ENCODE measurements around the gene BRCA1.

BRCA1 gene

DNA sequence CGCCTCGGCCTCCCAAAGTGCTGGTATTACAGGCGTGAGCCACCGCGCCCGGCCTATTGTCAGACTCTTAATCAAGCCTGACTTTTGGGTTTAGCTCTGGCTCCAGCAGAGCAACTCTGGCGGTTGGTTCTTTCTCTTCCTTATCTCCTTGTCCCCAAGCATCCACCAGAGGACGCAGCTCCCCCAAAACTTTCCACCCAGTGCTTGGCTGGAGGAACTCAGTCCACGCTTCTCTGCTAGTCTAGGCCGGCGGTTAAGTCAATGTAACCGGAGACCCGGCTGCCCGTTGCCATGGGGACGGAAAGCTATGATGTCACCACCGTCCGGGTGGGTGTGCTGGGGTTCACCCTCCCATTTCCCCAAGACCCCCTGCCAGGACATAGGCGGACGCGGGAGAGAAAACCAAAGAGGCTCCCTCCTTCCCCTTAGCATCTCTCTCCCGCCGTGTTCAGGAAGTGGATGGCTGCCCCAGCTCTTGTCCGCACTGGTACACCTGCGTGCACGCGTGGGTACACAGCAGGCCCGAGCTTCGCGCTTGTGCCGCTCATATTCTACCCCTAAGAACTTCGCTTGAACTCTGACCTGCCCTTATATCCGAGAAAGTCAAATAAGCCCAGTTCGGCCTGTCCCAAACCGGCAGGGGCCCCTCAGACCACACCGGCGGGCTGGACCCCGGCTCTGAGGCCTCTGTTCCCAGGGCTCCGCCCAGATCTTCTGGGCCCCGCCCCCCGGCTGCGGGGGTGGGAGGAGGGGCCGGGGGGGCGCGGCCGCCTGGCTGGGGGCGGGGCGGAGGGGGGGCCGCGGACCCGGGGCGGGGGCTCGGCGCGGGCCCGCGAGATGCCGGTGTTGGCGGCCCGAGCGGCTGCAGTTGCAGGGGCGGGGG, 100.5 kb downstream of the BRCA1 start, which contains the start of gene RND2:
Gene RND2, plus strand, starts transcription at position 825 of the 883 bp plus-strand sequence. CDS start 117 bp downstream, outside the sequence.
- peak; percentile 97 for DNase-seq (ENCODE audit: low spot score)

- DNase-seq (ENCODE audit: low spot score), result peak; percentile 89
These were observed 103.2 kb downstream of the BRCA1 start, which contains the start of gene VAT1 for GRCh38 chr17:43021741-43022512. Gene VAT1 (minus strand): TSS chr17:43022385. CDS start chr17:43022322, 63 bp downstream.

- DNase-seq (ENCODE audit: low spot score), result peak; percentile 91
These were observed 104.1 kb downstream of the BRCA1 start for GRCh38 chr17:43020789-43021740.

DNA sequence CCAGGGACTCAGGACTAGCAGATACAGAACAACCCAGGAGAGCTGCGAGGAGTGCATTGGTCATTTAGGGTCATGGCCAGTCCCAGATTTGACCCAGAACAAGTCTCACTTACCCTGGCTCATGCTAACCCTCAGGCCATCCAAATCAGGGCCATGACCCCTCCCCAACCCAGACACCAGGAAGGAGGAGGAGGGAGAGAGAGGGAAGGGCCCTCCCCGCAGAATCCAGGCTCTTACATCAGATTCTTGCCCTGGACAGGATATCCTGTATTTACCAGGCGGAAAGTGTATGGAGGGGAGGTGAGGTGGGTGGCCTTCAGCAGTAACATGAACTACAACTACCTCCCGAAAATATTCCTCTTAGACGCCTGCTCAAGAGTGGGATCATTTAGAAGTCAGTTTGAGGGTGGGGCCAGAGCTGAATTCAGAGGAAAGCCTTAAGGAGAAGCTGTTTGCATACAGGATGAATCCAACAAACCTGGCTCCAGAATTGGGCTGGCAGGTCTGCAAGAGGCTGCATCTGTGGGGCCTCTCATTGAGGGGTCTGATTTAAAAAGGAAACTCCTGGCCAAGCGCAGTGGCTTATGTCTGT, 105.0 kb downstream of the BRCA1 start:
- DNase-seq (ENCODE audit: low spot score), result no peak

DNA sequence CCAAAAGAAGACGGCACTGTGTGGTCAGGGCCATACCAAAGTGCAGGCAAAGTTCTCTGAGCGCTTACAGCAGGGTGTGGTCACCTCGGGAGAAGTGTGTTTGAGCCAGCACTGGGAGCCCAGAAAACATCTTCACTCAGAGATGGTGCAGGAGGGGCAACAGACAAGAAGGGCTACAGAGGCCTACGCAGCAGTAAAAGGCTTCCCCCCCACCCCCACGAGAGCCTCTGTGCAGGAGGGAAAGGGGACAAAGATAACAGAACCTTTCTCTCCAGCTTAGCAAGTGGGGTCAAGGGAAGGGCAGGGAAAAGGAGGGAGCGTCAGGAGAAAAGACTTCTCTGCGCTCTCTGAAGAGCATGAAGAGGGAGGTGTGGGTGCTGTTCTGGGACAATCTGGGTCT, 105.7 kb downstream of the BRCA1 start:
- DNase-seq (ENCODE audit: low spot score), result peak; percentile 41

DNA sequence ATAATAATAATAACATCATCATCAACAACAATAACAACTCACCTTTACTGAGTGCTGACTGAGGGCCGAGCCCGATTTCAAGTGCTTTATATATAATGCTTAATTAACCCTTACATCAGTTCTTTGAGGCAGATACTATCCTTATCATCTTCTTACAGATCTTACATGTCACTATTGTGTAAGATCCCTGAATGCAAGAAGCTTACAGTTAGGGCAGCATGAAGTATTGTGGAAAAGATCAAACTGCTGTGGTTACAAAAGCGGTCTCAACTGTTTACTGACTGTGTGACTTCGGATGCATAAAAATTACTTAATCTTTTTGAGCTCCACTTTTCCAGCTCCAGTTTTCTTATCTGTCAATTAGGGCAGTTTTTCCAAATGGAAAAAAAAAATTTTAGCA, 106.2 kb downstream of the BRCA1 start:
- DNase-seq (ENCODE audit: low spot score), result no peak

- no peak for DNase-seq (ENCODE audit: low spot score)
These were observed 106.9 kb downstream of the BRCA1 start for GRCh38 chr17:43018008-43018853.

GRCh38 chr17:43016216-43016615, 108.9 kb downstream of the BRCA1 start:
- DNase-seq (ENCODE audit: low spot score), result no peak

GRCh38 chr17:43015579-43015978, 109.6 kb downstream of the BRCA1 start:
- DNase-seq (ENCODE audit: low spot score), result no peak

- no peak for DNase-seq (ENCODE audit: low spot score)
These were observed 110.3 kb downstream of the BRCA1 start for GRCh38 chr17:43014649-43015542.

DNA sequence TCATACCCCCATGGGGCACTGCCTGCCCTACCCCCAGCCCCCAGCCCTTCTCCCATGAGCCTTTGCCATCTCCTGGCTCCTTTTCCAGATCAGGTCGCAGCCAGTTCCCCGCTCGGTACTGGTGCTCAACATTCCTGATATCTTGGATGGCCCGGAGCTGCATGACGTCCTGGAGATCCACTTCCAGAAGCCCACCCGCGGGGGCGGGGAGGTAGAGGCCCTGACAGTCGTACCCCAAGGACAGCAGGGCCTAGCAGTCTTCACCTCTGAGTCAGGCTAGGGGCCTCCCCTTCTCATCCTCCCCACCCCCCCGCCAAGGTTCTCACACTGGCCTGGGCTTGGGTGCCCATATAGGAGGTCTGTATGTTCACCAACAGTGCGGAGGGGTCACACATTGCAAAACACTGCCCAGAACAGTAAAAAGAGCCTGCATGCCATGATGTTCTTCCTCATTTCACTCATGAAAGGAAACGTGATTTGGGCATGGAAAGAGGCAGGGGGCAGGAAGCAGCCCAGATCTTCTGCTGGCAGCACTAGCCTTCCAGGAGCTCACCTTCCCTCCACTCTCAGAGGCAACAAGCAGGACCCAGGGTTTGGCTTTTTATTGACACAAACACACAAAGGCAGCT, 111.0 kb downstream of the BRCA1 start:
- DNase-seq (ENCODE audit: low spot score), result no peak

DNA sequence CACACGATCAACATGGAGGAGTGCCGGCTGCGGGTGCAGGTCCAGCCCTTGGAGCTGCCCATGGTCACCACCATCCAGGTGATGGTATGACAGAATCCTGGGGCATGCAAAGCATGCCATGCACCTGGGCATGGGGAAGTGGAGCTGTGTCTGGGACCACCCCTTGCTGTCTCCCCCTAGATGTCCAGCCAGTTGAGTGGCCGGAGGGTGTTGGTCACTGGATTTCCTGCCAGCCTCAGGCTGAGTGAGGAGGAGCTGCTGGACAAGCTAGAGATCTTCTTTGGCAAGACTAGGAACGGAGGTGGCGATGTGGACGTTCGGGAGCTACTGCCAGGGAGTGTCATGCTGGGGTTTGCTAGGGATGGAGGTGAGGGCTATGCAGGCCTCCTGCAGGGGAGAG, 111.9 kb downstream of the BRCA1 start:
- DNase-seq (ENCODE audit: low spot score), result no peak

DNA sequence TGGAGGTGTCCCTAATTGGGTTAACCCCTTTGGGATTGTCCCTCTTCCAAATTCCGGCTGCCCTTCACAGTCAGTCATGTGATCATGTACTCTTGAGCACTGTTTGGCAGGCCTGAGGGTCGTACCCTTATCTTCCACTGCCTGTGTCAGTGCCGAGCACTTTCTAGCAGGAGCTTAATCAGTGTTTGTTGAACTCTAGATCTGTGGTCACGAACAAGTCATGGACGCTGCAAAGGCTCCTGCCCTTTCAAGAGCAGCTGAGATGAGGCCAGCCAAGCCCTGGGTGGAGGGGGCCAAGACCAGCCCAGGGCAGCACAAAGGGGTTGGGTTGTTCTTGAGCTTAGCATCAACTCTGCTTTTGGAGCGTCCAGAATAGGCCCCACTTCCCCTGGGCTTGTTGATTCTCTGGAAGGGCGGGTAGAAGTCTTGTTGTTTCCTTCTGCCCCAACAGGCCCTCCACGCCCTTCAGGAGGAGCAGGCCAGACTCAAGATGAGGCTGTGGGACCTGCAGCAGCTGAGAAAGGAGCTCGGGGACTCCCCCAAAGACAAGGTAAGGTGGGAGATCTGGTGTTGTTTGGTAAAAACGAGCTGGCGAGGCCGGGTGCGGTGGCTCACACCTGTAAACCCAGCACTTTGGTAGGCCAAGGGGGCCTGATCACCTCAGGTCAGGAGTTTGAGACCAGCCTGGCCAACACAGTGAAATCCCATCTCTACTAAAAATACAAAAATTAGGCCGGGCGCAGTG, 113.3 kb downstream of the BRCA1 start:
- no peak for DNase-seq (ENCODE audit: low spot score)

DNA sequence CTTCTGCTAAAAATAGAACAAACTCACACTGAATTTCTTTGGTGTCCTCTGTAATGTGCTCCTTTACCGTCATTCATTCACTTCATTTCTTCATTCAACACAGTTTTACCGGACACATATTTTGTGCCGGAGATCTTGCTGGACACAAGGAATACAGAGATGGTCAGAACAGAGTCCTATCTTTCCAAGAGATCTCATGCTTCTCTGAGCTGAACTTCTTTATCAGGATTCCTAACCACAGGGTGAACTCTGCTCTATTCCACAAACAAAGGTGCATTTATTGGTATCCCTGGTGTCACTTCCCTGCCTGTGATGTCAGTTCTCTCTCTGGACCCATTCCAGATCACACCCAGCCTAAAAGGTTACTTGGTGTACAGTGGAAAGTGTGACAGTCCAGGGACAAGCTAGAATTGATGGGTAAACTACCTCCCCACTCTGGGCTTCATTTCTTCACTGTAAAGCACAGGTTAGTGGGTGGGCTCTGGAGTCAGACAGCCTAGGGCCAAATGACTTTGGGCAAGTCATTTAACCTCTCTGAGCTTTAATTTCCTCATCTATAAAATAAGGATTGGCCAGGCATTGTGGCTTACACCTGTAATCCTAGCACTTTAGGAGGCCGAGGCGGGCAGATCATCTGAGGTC, 114.4 kb downstream of the BRCA1 start:
- no peak for DNase-seq (ENCODE audit: low spot score)

GRCh38 chr17:43006639-43007551, 118.3 kb downstream of the BRCA1 start, which contains the start of gene IFI35:
Gene IFI35 (plus strand): TSS chr17:43006784. CDS start chr17:43006948, 164 bp downstream.
- DNase-seq (ENCODE audit: low spot score), result peak; percentile 88

- DNase-seq (ENCODE audit: low spot score), result no peak
These were observed 121.5 kb downstream of the BRCA1 start for GRCh38 chr17:43003542-43004172.
